Measurements from ENCODE around the gene RCOR3. TPM values are rescaled to one million over a fixed set of nuclear protein-coding genes. Genes with fewer than 3 reads are reported as not detected.

RCOR3 gene
- 51.6 and 52.4 TPM in 2 replicates for total RNA-seq
- long read RNA-seq, full-length matches to known transcripts = 3 of 10 reads
- long read RNA-seq, partial matches to known transcripts = 1 of 10 reads
- long read RNA-seq, other reads (novel, unspliced or antisense) = 6 of 10 reads

DNA sequence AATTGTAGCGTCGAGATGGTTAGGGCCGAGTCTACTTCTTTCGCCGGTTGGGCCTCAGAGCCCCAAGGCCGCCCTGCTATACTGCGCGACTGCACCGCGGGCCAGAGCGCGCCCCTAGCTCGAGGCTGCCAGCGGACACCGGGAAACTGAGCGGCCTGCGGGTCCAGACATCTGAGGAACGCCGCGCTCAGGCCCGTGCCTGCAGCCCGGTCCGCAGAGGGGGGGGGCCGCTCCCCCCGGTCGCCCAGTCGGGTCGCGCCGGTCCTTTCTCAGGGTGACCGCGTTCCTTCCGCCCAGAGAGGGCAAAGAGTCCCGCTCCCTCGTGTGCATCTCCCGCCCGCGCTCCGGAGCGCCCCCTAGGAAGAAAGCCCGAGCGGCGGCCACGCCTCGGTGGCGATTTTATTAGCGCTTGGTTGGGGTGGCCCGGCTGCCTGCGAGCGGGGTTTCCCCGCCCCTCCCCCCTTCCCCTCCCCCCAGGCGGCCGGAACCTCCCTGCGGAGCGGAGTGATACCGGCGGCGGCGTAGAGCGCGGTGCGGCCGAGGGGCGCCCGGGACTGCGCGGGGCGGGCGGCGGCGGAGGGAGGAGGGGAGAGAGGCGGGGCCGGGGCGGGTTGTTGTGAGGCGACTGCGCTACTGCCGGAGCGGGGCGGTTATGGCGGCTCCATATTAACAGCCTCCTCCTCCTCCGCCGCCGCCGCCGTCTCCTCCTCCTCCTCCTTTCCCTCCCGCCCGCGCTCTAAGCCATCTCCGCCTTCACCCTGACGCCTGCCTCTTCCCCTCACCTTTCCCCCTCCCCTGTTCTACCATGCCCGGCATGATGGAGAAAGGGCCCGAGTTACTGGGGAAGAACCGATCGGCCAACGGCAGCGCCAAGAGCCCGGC, at the start of gene RCOR3:
Gene RCOR3 (plus strand): TSS at position 611 of the 882 bp plus-strand sequence. CDS start 195 bp downstream, at position 806.
- Mint-ChIP-seq H3K27ac (ENCODE audit: unreplicated experiment) (peak within 1 kb of the TSS; percentile 97), H3K9me3 (no peaks in the 10 kb centered on the region), H3K4me3 (peak within 1 kb of the TSS; percentile 93), H3K36me3 (ENCODE audit: low read depth) (peaks cover 6% of the 10 kb centered on the region), H3K27me3 (ENCODE audit: low read depth) (no peaks in the 10 kb centered on the region), H3K4me1 (peaks cover 32% of the 10 kb centered on the region)
- peak; percentile 90 for DNase-seq (ENCODE audit: low read depth, low spot score)
- TF ChIP-seq, protein P1, sequence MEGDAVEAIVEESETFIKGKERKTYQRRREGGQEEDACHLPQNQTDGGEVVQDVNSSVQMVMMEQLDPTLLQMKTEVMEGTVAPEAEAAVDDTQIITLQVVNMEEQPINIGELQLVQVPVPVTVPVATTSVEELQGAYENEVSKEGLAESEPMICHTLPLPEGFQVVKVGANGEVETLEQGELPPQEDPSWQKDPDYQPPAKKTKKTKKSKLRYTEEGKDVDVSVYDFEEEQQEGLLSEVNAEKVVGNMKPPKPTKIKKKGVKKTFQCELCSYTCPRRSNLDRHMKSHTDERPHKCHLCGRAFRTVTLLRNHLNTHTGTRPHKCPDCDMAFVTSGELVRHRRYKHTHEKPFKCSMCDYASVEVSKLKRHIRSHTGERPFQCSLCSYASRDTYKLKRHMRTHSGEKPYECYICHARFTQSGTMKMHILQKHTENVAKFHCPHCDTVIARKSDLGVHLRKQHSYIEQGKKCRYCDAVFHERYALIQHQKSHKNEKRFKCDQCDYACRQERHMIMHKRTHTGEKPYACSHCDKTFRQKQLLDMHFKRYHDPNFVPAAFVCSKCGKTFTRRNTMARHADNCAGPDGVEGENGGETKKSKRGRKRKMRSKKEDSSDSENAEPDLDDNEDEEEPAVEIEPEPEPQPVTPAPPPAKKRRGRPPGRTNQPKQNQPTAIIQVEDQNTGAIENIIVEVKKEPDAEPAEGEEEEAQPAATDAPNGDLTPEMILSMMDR (conservative IDR thresholded peaks at IDR 0.05) = peak; percentile 82

DNA sequence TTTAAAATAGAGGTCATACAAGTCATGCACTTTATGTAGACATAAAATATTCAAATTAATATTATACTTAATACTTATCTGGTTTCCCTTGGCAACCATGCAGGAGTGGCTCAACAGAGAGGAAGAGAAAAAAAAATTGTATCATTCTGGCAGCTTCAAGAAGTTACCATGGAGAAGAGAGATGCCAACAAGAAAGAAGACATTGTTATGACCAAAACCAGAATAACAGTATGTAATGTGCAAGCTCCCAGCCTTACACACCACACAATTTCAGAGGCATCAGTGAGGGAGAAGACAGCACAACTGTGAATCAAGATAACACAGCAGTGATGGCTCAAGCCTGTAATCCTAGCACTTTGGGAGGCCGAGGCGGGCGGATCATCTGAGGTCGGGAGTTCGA, 49.1 kb upstream of the RCOR3 start:
- Mint-ChIP-seq H3K27me3 (ENCODE audit: low read depth) (no peaks in the 10 kb centered on the region), H3K9me3 (no peaks in the 10 kb centered on the region), H3K4me1 (peaks cover 5% of the 10 kb centered on the region), H3K27ac (ENCODE audit: unreplicated experiment) (no peak overlapping the region), H3K4me3 (no peak overlapping the region), H3K36me3 (ENCODE audit: low read depth) (peaks cover 5% of the 10 kb centered on the region)
- TF ChIP-seq, protein P1 (conservative IDR thresholded peaks at IDR 0.05) = no peak
- DNase-seq (ENCODE audit: low read depth, low spot score) = no peak

DNA sequence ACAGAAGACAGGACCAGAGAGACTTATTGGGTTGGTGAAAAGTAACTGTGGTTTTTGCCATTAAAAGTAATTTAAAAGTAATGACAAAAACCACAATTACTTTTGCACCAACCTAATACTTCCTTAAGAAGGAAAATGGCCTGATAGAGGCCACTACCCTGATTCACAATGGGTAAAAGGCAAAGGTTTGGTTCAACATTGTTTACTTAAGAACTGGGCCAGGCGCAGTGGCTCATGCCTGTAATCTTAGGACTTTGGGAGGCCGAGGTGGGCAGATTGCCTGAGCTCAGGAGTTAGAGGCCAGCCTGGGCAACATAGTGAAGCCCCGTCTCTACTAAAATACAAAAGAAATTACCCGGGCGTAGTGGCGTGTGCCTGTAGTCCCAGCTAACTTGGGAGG, 48.2 kb upstream of the RCOR3 start:
- TF ChIP-seq, protein P1 (conservative IDR thresholded peaks at IDR 0.05) = no peak
- no peaks in the 10 kb centered on the region for H3K27me3 Mint-ChIP-seq (ENCODE audit: low read depth)
- H3K27ac Mint-ChIP-seq (ENCODE audit: unreplicated experiment) = no peak overlapping the region
- H3K4me3 Mint-ChIP-seq = no peak overlapping the region
- peaks cover 5% of the 10 kb centered on the region for H3K4me1 Mint-ChIP-seq
- H3K9me3 Mint-ChIP-seq = no peaks in the 10 kb centered on the region
- H3K36me3 Mint-ChIP-seq (ENCODE audit: low read depth) = peaks cover 5% of the 10 kb centered on the region
- DNase-seq (ENCODE audit: low read depth, low spot score) = no peak

DNA sequence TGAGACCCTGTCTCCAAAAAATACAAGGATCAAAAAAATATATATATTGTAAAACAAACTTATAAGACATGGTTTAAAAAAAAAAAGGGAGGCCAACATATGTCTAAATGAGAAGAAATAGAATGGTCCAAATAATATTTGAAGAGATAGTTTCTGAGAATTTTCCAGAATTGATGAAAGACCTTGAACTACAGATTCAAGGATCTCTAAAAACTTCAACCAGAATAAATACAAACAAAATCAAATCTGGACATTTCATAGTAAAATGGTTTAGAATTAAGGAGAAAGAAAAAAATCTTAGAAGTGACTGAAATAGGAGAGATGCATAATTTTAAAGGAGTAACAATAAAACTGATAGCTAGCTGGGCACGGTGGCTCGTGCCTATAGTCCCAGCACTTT, 45.5 kb upstream of the RCOR3 start:
- Mint-ChIP-seq H3K27ac (ENCODE audit: unreplicated experiment) (no peak overlapping the region), H3K4me1 (peaks cover 5% of the 10 kb centered on the region), H3K27me3 (ENCODE audit: low read depth) (no peaks in the 10 kb centered on the region), H3K36me3 (ENCODE audit: low read depth) (no peaks in the 10 kb centered on the region), H3K9me3 (no peaks in the 10 kb centered on the region), H3K4me3 (no peak overlapping the region)
- TF ChIP-seq, protein P1 (conservative IDR thresholded peaks at IDR 0.05) = no peak
- no peak for DNase-seq (ENCODE audit: low read depth, low spot score)

DNA sequence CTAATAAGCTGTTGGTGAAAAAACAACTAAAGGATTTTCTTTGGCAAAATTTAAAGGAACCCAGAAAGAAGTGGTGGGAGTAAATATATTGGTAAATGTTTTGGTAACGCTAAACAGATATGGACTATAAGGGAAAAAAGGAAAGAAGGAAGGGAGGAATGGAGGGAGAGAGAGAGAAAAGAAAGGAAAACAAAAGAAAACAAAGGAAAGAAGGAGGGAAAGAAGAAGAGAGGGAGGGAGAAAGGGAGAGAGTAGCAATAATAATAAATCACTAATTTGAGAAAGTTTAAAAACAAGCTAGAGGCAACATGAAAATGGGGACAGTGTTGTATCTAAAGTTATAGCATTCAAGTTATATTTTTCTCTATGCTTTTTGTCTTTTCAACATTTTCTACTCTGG, 43.6 kb upstream of the RCOR3 start:
- H3K4me3 Mint-ChIP-seq = no peak overlapping the region
- H3K4me1 Mint-ChIP-seq = no peaks in the 10 kb centered on the region
- H3K27me3 Mint-ChIP-seq (ENCODE audit: low read depth) = no peaks in the 10 kb centered on the region
- no peaks in the 10 kb centered on the region for H3K36me3 Mint-ChIP-seq (ENCODE audit: low read depth)
- no peak overlapping the region for H3K27ac Mint-ChIP-seq (ENCODE audit: unreplicated experiment)
- TF ChIP-seq, protein P1 (conservative IDR thresholded peaks at IDR 0.05) = no peak
- H3K9me3 Mint-ChIP-seq = peaks cover 3% of the 10 kb centered on the region
- no peak for DNase-seq (ENCODE audit: low read depth, low spot score)
